HG02623 (cell line): ENCODE results near the gene PTGES.
"Not testable (repeated sequence)": the region's sequence is repeated elsewhere in the genome, so short reads cannot be mapped to it uniquely, and the experiment has no call there.

Experiments
- ATAC-seq: cut with Tn5 transposase; IDR thresholded peaks from one replicate; pipeline ENCODE4 v1.9.1; 2021; ENCODE audit warnings: moderate library complexity; ENCODE audit not compliant: unreplicated experiment

Gene PTGES

GRCh38 chr9:129773262-129774048 lies 20.6 kb upstream of the PTGES start:
- ATAC-seq: no peak

GRCh38 chr9:129770741-129771140 lies 17.9 kb upstream of the PTGES start:
- no peak for ATAC-seq

GRCh38 chr9:129769669-129770068 lies 16.8 kb upstream of the PTGES start:
- no peak for ATAC-seq

- no peak for ATAC-seq
These were observed 15.6 kb upstream of the PTGES start for GRCh38 chr9:129768486-129768885.

GRCh38 chr9:129765764-129766317 lies 13.0 kb upstream of the PTGES start:
- ATAC-seq: no peak

- no peak for ATAC-seq
These were observed 10.4 kb upstream of the PTGES start for GRCh38 chr9:129762985-129763926.

GRCh38 chr9:129762370-129762984 lies 9.6 kb upstream of the PTGES start:
- ATAC-seq: not testable (repeated sequence)

GRCh38 chr9:129761901-129762369 lies 9.1 kb upstream of the PTGES start:
- ATAC-seq: no peak

- ATAC-seq: no peak
These were observed 8.6 kb upstream of the PTGES start for GRCh38 chr9:129761293-129761900.

GRCh38 chr9:129760784-129761183 lies 7.9 kb upstream of the PTGES start:
- ATAC-seq: not testable (repeated sequence)

GRCh38 chr9:129759804-129760502 lies 7.1 kb upstream of the PTGES start:
- no peak for ATAC-seq

GRCh38 chr9:129759319-129759718 lies 6.5 kb upstream of the PTGES start:
- ATAC-seq: no peak

GRCh38 chr9:129757045-129757444 lies 4.2 kb upstream of the PTGES start:
- no peak for ATAC-seq

- no peak for ATAC-seq
These were observed 3.3 kb upstream of the PTGES start for GRCh38 chr9:129756191-129756590.

GRCh38 chr9:129755151-129755550 lies 2.3 kb upstream of the PTGES start:
- no peak for ATAC-seq

- no peak for ATAC-seq
These were observed 721 bp downstream of the PTGES start for GRCh38 chr9:129751841-129752801.

- ATAC-seq: no peak
These were observed 2.7 kb downstream of the PTGES start for GRCh38 chr9:129750013-129750638.

GRCh38 chr9:129749575-129749974 lies 3.3 kb downstream of the PTGES start:
- no peak for ATAC-seq
